ENCODE results near the gene STMND1.

DNA sequence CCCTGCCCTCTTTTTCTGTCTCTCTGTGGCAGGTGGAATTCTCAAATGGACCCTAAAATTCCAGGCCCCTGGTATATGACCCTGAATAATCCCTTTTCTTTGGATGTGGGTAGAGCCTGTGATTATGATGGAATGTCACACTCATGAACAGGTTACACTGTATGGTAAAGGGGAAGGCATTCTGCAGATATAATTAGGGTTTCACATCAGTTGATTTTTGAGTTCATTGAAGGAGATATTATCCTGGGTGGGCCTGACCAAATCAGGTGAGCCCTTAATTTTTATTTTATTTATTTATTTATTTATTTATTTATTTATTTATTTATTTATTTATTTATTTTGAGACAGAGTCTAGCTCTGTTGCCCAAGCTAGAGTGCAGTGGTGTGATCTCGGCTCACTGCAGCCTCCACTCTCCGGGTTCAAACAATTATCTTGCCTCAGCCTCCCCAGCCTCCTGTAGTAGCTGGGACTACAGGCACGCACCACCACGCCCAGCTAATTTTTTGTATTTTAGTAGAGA, 13.7 kb upstream of the STMND1 start:
- TF ChIP-seq, protein P1, sequence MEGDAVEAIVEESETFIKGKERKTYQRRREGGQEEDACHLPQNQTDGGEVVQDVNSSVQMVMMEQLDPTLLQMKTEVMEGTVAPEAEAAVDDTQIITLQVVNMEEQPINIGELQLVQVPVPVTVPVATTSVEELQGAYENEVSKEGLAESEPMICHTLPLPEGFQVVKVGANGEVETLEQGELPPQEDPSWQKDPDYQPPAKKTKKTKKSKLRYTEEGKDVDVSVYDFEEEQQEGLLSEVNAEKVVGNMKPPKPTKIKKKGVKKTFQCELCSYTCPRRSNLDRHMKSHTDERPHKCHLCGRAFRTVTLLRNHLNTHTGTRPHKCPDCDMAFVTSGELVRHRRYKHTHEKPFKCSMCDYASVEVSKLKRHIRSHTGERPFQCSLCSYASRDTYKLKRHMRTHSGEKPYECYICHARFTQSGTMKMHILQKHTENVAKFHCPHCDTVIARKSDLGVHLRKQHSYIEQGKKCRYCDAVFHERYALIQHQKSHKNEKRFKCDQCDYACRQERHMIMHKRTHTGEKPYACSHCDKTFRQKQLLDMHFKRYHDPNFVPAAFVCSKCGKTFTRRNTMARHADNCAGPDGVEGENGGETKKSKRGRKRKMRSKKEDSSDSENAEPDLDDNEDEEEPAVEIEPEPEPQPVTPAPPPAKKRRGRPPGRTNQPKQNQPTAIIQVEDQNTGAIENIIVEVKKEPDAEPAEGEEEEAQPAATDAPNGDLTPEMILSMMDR (IDR thresholded peaks at IDR 0.05): no peak
- TF ChIP-seq POLR2A (IDR thresholded peaks at IDR 0.05): no peak
